ENCODE measurements around the gene BRAF.
"Not testable (repeated sequence)": the region's sequence is repeated elsewhere in the genome, so short reads cannot be mapped to it uniquely, and the experiment has no call there.

BRAF gene

DNA sequence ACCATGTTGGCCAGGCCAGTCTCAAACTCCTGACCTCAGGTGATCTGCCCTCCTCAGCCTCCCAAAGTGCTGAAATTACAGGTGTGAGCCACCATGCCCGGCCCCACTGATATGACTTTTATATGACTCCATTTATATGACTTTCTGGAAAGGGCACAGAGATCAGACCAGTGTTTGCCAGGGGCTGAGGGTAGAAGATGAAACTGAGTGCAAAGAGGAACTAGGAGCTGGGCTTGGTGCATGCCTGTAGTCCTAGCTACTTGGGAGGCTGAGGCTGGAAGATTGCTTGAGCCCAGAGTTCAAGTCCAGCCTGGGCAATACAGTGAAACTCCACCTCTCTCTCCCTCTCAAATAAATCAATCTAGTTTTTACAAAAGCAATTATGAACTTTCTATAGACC is 7.5 kb downstream of the BRAF start:
- no peak for DNase-seq

DNA sequence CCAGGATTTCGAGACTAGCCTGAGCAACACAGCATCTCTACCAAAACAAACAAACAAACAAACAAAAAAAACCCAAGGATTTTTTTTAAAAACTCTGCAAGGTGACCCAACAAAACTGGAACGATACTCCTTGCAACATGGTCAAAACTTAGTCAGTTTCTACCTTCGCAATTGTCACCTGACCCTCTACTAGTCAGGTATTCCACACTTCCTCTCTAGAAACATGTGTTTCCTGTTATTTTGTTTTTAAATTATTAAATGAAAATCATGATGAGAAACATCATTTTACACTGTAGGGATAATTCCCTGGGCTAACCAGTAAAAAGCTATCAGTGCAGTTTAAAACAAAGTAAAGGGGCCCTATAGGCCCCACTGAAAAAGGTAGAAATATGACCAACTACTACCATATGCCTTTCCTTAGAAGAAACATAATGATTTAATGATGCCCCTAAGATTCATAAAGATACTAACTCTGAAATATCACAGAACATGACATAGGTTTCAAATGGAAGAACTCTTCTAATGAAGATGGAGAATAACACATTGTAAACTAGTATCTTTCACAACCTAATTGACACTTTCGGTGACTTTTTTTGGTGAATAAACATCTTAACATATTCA is 8.7 kb downstream of the BRAF start:
- DNase-seq, result no peak

DNA sequence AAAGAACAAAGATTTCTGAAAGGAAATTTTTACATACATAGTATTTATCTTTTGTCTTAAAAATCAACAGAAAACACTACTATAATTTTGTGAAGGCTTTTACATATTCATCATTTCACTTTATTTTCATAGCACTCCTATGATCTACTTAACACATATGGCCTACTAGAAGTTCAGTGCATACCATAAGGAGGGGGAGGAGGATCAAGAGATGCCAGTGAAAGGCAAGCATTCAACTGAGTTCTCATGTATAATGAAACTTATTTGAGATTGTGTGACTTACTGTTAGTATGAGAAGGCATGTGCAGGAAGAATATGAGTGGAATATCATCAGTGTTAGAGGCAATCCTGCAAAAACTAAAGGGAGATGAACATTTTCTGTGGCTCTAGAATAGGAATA is 10.6 kb downstream of the BRAF start:
- DNase-seq, result no peak

DNA sequence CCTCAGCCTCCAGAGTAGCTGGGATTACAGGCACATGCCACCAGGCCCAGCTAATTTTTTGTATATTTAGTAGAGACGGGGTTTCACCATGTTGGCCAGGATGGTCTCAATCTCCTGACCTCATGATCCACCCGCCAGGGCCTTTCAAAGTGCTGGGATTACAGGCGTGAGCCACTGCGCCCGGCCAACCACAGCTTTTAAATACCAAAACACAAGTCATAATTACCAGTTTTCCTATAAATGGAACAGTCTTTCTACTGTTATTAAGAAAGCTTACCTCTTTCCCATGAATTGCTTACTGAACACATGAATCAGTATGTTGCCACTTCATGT is 11.2 kb downstream of the BRAF start:
- DNase-seq, result not testable (repeated sequence)

DNA sequence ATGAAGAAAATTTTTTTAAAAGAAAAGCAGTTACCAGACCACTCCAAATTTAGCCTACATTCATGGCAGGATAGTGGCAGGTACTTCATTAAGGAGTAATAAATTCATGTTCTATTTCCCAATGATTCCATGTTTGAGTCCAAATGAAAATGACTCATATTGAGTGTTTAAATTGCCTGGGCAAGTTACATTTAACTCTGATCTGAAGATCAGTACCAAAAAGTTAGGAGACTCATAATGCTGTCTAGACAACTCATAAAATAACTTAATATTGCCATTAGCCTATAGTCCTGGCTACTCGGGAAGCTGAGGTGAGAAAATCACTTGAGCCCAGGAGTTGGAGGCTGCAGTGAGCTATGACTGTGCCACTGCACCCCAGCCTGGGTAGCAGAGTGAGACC is 13.0 kb downstream of the BRAF start:
- DNase-seq, result no peak

DNA sequence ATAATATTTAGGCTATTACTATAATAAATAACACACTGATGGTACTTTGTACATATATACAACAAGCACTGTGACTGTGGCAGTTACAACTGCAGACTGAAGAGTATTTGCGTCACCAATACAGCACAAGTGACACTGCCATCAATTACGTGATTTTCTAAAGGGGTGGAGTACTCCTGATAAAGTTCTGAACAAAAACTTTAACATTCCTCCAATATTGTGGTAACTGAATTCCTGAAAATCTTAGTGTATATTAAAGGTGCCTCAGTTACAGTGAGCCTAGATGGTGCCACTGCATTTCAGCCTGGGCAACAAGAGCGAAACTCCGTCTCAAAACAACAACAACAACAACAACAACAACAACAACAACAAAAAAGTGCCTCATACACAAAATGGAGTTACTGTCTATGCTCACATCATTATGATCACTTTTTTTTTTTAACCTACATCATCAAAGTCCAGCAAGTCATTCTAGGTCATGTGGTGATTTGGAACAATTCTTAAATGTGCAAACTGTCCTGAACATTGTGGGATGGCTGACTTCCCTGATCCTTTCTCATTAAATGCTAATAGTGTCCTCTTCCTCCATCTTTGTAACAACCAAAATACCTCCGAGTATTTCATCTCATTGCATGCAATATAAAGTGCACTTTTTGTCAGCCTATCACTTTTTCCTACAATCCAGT is 15.1 kb downstream of the BRAF start:
- DNase-seq, result no peak

DNA sequence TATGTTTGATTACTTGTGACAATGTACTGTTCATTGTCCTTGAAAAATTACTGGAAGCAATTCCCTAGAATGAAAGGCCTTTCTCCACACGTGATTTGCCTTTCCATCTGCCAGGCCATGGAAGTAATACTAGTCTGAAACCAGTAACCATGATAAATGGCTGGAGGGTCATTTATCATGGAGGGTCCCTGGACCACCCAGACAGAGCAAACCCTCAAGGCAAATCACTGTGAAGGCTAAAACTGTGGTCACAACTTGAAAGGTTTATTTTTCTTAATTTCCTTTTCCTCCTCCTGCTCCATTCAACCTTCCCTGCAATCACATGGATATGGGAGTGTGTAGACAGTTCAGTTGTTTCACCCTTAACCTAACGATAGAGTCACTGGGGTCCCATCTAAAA is 16.4 kb downstream of the BRAF start:
- no peak for DNase-seq

DNA sequence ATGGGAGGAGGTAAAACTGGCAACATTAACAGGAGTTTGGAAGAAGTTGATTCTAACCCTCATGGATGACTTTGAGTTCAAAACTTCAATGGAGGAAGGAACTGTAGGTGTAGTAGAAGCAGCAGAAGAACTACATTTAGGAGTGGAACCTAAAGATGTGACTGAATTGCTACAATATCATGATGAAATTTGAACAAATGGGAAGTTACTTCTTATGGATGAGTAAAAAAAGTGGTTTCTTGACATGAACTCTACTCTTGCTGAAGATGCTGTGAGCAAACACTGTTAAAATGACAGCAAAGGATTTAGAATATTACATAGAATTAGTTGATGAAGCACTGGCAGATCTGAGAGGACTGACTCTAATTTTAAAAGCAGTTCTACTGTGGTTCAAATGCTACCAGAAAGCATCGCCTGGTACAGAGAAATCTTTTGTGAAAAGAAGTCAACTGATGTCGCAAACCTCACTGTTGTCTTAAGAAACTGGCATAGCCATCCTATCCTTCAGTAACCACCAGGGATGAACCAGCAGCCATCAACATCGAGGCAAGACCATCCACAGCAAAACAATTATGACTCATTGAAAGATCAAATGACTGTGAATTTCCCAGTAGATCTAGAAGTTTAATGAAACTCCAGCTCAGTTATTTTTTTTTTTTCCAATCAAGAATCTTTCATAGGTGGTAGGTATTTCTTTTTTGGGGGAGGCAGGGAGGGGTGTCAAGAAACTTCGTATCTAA is 20.8 kb downstream of the BRAF start:
- DNase-seq, result no peak

DNA sequence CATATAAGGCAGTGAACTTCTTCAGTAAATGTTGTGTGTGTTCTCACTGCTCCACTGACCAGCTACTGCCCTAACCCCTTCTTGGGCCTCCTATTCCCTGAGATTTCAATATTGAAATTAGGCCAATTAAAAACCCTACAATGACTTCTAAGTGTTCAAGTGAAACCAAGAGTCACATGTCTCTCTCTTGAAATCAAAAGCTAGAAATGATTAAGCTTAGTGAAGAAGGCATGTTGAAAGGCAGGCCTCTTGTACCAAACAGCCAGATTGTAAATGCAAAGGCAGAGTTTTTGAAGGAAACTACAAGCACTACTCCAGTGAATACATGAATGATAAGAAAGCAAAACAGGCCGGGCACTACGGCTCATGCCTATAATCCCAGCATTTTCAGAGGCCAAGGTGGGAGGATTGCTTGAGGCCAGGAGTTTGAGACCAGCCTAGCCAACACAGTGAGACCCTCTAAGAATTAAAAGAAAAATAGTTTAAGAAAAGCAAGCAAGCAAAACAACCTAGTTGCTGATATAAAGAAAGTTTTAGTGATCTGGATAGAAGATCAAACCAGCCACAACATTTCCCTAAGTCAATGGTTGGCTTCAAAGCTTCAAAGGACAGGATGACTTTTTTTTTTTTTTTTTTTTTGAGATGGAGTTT is 22.3 kb downstream of the BRAF start:
- DNase-seq, result no peak

DNA sequence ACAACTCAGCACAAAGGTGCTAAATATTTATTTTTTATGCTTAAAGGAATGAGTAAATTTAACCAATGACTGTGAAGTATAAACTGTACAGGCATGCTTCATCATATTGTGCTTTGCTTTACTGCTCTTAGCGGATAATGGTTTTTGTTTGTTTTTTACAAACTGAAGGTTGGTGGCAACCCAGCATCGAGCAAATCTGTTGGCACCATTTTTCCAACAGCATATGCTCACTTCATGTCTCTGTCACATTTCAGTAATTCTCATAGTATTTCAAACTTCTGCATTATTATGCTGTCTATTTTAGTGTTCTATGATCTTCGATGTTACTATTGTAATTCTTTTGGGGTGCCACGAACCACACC is 22.8 kb downstream of the BRAF start:
- DNase-seq, result peak; percentile 20

DNA sequence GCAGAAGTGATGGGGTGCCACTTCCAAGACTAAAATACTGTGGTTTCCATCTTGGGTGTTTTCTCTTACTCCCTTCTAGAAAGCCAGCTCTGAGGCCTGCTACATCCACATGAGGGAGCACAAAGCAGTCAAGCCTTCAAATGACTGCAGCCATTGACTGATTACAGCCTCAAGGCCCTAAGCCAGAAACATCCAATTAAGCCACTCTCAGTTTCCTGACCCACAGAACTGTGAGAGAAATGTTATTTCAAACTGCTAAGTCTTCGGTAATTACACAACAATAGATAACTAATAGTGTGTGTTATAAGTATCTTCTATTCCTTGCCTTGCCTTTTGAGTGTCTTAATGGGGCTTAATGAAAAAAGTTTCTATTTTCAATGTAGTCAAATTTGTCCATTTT is 24.8 kb downstream of the BRAF start:
- peak; percentile 7 for DNase-seq

DNA sequence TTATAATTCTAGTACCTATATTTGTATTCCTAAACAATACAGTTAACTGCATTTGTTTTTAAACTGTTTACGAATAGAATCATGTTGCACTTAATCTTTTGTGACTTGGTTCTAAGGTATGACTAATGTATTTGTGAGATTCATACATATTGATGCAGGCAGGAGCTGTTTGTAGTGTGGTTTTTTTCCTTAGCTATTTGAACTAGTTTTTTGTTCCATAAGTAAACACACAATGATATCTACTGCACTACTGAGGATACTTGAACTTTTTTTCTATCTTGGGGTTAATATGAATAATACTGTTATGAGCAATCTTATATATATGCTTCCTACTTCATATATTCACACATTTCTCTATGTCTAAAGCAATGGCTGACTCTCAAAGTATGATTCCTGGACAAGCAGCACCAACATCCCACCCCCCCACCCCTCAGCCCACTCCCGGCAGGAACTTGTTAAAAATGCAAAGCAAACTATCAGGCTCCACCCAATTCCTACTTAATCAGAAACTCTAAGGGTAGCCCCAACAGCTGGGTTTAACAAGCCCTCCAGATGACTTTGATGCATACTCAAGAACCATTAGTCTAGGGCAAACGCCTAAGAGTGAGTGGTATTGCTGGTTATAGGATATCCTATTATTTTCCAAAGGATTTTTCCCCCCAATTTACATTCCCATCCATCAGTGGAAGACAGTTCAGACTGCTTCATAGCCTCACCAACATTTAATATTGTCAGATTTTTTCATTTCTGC is 25.8 kb downstream of the BRAF start:
- DNase-seq, result no peak

DNA sequence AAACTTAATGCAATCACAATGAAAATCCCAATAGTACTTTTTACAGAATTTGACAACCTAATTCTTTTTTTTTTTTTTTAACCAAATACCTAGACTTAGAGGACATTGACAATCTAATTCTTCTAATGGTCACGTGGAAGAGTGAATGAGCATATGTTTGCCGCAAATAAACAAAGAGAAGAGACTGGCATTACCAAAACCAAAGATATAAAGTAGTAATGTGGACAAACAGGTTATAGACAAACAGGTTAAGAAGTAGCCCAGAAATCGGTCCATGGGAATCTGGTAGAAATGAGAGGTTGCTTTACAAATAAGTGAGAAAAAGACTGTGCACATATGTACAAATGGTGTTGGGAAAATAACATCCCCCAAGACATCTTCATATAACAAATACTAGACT is 27.7 kb downstream of the BRAF start:
- no peak for DNase-seq

DNA sequence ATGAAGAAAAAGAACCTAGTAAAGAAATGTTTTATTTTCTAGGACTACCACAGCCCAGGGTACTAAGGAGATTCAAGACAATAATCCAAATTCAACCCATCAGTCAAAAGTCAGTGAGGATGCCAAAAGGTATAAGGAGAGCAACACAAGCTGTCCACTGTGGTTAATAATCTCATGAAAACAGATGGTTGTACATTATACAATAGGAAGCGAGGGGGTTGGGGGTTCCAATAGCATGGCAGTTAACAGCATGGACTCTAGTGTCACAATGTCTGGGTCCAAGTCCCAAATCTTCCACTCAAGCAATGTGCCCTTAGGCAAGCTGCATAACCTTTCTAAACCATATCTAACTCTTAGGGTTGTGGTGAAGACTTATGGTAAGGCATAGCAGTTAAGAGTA is 35.1 kb downstream of the BRAF start:
- DNase-seq, result peak; percentile 82

DNA sequence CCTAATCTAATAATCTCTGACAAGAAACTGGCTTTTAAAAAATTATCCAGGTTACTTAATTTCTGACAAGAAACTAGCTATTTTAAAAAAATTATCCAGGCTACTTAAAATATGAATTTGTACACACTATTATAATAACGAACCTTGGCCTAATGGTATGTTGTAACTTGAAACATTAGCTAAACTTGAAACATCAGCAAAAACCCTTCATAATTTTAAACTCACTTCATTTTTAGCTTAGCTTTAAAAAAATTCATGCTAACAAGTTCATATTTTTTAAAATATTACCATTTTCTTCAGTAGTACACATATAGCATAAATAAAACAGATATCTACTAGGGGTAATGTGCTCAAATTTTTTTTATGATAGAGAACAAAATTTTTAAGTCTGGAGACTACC is 35.6 kb downstream of the BRAF start:
- DNase-seq, result no peak

DNA sequence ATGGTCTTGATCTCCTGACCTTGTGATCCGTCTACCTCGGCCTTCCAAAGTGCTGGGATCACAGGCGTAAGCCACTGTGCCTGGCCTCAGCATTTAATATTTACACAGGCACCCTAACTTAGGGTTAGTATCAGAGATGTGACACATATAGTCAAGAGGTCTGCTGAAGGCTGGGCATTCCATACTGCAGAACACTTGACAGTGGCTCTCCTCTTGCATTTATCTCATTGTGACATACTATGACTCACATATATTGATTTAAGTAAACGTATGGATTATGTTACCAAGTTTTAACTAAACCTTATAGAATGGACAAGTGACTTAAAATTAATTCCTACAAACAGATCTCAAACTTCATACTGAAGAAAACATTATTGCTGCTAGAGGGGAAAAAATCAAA is 36.6 kb downstream of the BRAF start:
- no peak for DNase-seq

DNA sequence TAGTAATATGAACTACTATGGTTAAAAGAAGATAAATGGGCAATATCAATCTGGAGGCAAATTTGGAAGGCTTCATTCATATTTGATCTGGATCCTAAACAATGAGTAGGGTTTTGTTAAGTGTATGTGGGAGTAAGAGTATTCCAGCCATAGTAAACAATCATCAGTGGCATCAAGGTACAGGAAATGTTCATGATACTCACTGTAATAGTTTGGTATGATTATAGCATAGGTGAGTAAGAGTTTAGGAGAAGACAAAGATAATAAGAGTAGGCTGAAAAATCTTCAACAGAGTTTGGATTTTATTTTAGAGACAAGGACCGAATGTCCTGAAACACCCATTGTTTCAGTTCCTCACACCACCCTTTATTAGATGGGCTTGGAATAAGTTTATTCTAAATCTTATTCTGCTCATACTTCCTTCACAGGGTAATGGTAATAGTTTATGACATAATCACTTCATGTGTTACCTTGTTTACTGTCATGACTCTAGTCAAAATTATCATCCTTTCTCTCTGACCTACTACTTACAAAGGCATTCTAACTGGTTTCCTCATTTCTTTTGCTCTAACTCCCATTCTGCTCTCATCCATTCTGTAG is 38.9 kb downstream of the BRAF start:
- no peak for DNase-seq

DNA sequence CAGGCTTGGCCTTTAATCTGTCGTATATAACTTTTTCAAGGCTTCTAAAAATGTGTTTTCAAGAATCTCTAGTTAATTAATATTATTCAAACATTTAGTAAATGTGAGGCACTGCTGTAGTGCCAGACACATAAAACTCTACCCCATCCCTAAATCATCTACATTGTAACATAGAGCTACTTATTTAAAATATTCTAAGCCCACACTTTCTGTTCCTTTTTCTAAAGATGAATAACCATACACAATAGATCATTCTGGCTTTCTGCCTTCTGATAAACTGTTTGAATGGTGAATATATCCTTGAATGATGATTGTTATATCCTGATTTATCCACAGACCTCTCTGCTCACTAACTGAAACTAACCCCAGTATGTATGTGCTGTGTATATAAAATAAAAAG is 41.4 kb downstream of the BRAF start:
- DNase-seq, result no peak

DNA sequence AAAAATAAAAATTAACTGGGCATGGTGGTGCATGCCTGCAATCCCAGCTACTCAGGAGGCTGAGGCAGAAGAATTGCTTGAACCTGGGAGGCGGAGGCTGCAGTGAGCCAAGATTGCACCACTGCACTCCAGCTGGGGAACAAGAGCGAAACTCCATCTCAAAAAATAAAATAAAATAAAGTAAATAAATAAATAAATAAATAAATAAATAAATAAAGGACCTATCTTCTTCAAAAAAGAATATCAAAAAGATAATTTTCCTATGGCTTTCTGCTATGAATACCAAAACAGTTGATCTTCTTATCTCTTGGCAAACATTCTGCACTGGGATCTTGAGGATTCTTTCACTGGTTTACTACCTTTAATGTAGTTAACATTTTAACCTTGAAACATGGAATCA is 41.9 kb downstream of the BRAF start:
- not testable (repeated sequence) for DNase-seq

DNA sequence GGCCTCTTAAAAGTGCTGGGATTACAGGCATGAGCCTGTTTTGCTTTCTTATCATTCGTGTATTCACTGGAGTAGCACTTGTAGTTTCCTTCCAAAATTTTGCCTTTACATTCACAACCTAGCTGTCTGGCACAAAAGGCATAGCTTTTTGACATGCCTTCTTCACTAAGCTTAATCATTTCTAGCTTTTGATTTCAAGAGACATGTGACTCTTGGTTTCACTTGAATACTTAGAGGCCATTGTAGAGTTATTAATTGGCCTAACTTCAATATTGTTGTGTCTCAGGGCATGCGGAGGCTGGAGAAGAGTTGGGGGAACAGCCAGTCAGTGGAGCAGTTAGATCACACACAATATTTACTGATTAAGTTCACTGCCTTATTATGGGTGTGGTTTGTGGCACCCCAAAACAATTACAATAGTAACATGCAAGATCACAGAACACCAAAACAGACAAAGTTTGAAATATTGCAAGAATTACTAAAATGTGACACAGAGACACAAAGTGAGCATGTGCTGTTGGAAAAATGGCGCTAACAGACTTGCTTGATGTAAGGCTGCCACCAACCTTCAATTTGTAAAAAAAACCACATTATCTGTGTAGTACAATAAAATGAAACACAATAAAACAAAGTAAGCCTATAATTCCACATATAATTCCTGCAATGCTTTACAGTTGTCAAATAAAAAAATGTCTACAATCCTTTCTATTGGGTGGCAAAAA is 43.1 kb downstream of the BRAF start:
- DNase-seq, result no peak

DNA sequence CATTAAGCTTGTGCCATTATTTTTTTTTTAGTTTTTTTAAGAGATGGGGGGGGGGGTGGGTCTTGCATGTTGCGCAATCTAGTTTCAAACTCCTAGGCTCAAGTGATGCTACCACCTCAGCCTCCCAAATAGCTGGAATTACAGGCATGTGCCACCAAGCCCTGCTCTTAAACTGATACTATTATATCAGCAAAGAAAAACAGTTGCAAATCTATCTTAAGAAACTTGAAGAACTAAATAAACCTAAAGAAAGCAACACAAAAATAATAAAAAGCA is 47.5 kb downstream of the BRAF start:
- no peak for DNase-seq

DNA sequence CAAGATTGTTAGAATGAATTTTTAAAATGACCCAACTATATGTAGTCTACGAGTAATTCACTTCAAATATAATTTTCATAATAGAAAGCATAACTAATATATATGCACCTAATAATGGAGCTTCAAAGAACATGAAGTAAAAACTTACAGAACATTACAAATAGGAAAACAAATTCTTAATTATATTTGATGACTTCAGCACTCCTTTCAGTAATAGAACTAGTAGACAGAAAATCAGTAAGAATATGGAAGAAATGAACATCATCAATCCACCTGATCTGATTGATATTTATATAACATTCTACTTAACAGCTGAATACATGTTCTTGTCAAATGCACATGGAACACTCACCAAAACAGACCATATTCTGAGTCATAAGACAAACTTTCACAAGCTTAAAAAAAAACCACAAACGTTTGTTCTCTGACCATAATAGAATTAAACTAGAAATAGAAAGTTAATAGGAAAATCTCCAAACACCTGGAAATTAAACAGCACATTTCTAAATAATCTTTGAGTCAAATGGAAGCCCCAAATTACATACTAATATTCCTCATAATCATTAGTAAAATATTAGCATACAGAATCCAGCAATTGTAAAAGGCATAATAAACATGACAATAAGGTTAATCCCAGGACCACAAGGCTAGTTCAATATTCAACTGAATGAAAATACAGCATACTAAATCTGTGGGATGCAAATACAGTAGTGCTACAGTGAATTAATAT is 48.0 kb downstream of the BRAF start:
- DNase-seq, result no peak
